Kidney epithelial cell (primary cell): Measurements from ENCODE around the gene ZNF804B. TPM values are rescaled to one million over a fixed set of nuclear protein-coding genes. Genes with fewer than 3 reads are reported as not detected.

Source experiments
- DNase-seq: peaks from one replicate; pipeline ENCODE4 v3.0.0-alpha.2; 2010; ENCODE audit warnings: low read depth
- H3K27me3 ChIP-seq: 2 replicates; pipeline ENCODE4 v1.6.0; 2011; ENCODE audit warnings: low read length; ENCODE audit not compliant: control insufficient read depth, insufficient read depth
- H3K36me3 ChIP-seq: 2 replicates; pipeline ENCODE4 v1.5.1; 2011; ENCODE audit warnings: low read length; ENCODE audit not compliant: control insufficient read depth, insufficient read depth
- H3K4me3 ChIP-seq: 2 replicates; pipeline ENCODE4 v1.5.1; 2011; ENCODE audit warnings: low read depth, mild to moderate bottlenecking, control low read depth, low read length
- CTCF ChIP-seq: IDR thresholded peaks from 2 replicates; pipeline ENCODE4 v1.5.1; 2011; ENCODE audit warnings: mild to moderate bottlenecking, moderate library complexity, low read length, control low read depth, inconsistent platforms; ENCODE audit not compliant: insufficient read depth, poor library complexity, severe bottlenecking
- total RNA-seq: library from RNA; depleted of rRNA; stranded (reverse); fragments of >200 nt; gene quantifications from 2 replicates; pipeline ENCODE4 v1.2.3, GENCODE V29; 2015

ZNF804B gene
- total RNA-seq, 1 donor from 2014 or later: not detected

DNA sequence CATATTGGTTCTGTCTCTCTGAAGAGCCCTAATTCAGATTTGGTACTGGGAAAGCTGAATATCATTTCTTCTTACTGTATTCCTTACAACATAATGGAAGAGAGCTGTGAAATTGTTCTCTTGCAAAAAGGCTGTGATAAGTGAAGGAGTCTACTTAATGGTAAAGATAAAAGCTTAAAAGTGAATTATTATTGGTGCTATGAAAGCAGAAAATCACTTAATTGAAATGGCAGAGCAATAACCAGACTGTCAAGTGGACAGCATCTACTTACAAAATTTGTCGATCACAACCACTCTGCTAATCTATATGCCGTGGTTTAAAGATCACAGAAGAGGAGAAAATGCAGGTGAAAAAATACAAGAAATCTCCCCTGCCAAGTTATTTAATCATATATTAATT lies 300.7 kb downstream of the ZNF804B start:
- DNase-seq: no peak
- Histone ChIP-seq H3K36me3 (no peaks in the 10 kb centered on the region), H3K27me3 (no peaks in the 10 kb centered on the region), H3K4me3 (no peak overlapping the region)
- TF ChIP-seq CTCF: no peak

GRCh38 chr7:89064831-89065230 lies 305.3 kb downstream of the ZNF804B start:
- Histone ChIP-seq H3K27me3 (no peaks in the 10 kb centered on the region), H3K36me3 (no peaks in the 10 kb centered on the region), H3K4me3 (no peak overlapping the region)
- no peak for TF ChIP-seq CTCF
- DNase-seq: no peak

DNA sequence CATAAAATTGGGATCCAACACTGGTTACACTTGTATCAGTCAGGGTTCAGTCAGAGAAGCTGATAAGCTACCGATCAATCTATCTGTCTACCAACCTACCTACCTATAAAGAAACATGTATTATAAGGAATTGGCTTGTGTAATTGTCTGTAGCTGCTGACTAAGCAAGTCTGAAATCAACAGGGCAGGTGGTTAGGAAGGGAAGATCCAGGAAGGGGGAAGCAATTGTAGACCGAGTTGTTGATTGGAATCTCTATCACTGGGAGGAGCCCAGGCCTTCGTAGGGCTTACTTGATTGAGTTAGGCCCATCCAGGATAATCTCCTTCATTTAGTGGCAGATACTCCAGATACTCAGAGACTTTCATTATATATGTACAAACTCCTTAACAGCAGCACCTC lies 307.5 kb downstream of the ZNF804B start:
- no peak for TF ChIP-seq CTCF
- DNase-seq: no peak
- H3K4me3 ChIP-seq: no peak overlapping the region
- H3K36me3 ChIP-seq: no peaks in the 10 kb centered on the region
- H3K27me3 ChIP-seq: no peaks in the 10 kb centered on the region

DNA sequence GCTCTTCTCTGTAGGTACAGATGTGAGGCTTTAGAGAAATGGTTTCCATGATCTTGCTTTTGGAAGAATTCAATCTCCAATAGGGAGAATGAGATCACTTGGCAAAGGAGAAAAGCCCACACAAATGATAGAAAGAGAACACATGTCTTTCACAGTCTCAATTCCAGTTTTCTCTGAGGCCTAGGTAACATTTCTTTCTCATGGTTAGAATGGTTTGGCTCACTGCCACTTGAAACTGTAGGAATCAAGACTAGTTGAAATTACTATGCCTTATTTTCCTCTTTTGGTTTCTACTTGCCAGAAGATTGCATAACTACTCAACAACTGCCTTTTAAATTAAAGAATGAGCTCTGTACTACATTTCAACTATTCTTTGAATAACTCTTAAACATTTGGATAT lies 312.6 kb downstream of the ZNF804B start:
- Histone ChIP-seq H3K27me3 (no peaks in the 10 kb centered on the region), H3K36me3 (no peaks in the 10 kb centered on the region), H3K4me3 (no peak overlapping the region)
- peak; percentile 10 for DNase-seq
- no peak for TF ChIP-seq CTCF

GRCh38 chr7:89073776-89074175 lies 314.3 kb downstream of the ZNF804B start:
- Histone ChIP-seq H3K36me3 (no peaks in the 10 kb centered on the region), H3K4me3 (no peak overlapping the region), H3K27me3 (no peaks in the 10 kb centered on the region)
- no peak for TF ChIP-seq CTCF
- no peak for DNase-seq

DNA sequence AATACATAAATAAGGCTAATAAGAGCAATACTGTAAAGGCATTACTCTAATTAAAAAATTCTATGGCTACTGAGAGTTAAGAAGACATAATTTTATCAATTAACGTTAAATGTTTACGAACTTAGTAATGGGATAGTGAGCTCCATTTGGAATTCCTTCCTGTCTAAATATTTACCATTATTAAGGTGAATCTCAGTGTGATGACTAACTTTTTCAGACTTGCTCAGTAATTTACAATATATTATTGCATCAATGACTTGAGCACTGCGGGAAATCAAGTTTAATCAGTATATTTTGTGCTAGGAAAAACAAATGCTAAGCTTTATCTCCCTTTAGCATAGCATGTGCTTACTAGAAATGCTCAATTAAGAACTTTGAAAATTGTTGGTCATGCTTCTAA lies 318.5 kb downstream of the ZNF804B start:
- Histone ChIP-seq H3K36me3 (no peaks in the 10 kb centered on the region), H3K27me3 (no peaks in the 10 kb centered on the region), H3K4me3 (no peak overlapping the region)
- DNase-seq: no peak
- TF ChIP-seq CTCF: no peak
